Vagina (tissue), 2 donors: ENCODE results near the gene CHRNA7.

ENCODE experiments used
- CTCF ChIP-seq, 3 experiments: fragments of 450-650 bp in 2 of 3; fragments of 200-600 bp in 1 of 3; sonication (generic) in 1 of 3; IDR thresholded peaks; one replicate each; pipeline ENCODE4 v1.5.1; 2017 to 2019; ENCODE audit warnings: antibody characterized with exemption in 3 of 3, mild to moderate bottlenecking in 2 of 3, moderate library complexity in 2 of 3
- POLR2A ChIP-seq, 2 donors: fragments of 450-650 bp; IDR thresholded peaks; one replicate each; pipeline ENCODE4 v1.6.1; 2017; ENCODE audit warnings: antibody characterized with exemption in 2 of 2, mild to moderate bottlenecking in 2 of 2, moderate library complexity in 2 of 2

DNA sequence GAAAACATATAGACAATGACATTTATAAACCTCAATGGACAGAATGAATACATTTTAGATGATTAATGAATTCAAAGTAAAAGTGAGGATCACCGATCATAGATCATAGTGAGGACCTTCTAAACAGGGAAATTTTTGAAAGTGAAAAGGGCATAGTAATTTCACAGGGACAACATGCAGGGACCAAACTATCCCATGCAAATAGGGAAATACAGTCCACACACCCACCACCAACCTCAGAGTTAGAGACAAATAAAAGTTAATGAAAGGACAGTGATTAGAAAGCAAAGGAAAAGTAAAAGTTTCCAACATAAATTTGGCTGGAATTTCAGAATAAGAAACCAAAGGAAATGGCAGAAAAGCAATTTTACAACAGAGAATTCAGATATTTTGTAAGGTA lies 15.4 kb upstream of the CHRNA7 start:
- TF ChIP-seq CTCF (IDR thresholded peaks at IDR 0.05) = no peak
- no peak for TF ChIP-seq POLR2A (IDR thresholded peaks at IDR 0.05)
